ENCODE results near the gene GPR107.

Gene GPR107

GRCh38 chr9:130100681-130101080 lies 47.0 kb downstream of the GPR107 start:
- TF ChIP-seq CTCF (IDR thresholded peaks at IDR 0.05; ENCODE audit: insufficient read depth, low read length, poor library complexity, severe bottlenecking): no peak
- Histone ChIP-seq H3K4me3 (replicated peaks; ENCODE audit: low read depth, low read length) (no peak overlapping the region), H3K27me3 (replicated peaks; ENCODE audit: control insufficient read depth, insufficient read depth, low read length) (no peaks in the 10 kb centered on the region), H3K36me3 (ENCODE audit: control insufficient read depth, insufficient read depth, low read length) (peaks cover 27% of the 10 kb centered on the region)
- DNase-seq (ENCODE audit: extremely low read depth, insufficient read length): no peak

GRCh38 chr9:130101915-130102314 lies 48.2 kb downstream of the GPR107 start:
- Histone ChIP-seq H3K36me3 (ENCODE audit: control insufficient read depth, insufficient read depth, low read length) (peaks cover 26% of the 10 kb centered on the region), H3K27me3 (replicated peaks; ENCODE audit: control insufficient read depth, insufficient read depth, low read length) (no peaks in the 10 kb centered on the region), H3K4me3 (replicated peaks; ENCODE audit: low read depth, low read length) (no peak overlapping the region)
- DNase-seq (ENCODE audit: extremely low read depth, insufficient read length): no peak
- TF ChIP-seq CTCF (IDR thresholded peaks at IDR 0.05; ENCODE audit: insufficient read depth, low read length, poor library complexity, severe bottlenecking): no peak

- no peaks in the 10 kb centered on the region for H3K27me3 ChIP-seq (replicated peaks; ENCODE audit: control insufficient read depth, insufficient read depth, low read length)
- H3K4me3 ChIP-seq (replicated peaks; ENCODE audit: low read depth, low read length): no peak overlapping the region
- no peak for DNase-seq (ENCODE audit: extremely low read depth, insufficient read length)
- no peak for TF ChIP-seq CTCF (IDR thresholded peaks at IDR 0.05; ENCODE audit: insufficient read depth, low read length, poor library complexity, severe bottlenecking)
- H3K36me3 ChIP-seq (ENCODE audit: control insufficient read depth, insufficient read depth, low read length): peaks cover 25% of the 10 kb centered on the region
Measured at GRCh38 chr9:130104491-130105193, 50.9 kb downstream of the GPR107 start.

GRCh38 chr9:130106860-130107233 lies 53.1 kb downstream of the GPR107 start:
- H3K27me3 ChIP-seq (replicated peaks; ENCODE audit: control insufficient read depth, insufficient read depth, low read length): no peaks in the 10 kb centered on the region
- peaks cover 22% of the 10 kb centered on the region for H3K36me3 ChIP-seq (ENCODE audit: control insufficient read depth, insufficient read depth, low read length)
- no peak overlapping the region for H3K4me3 ChIP-seq (replicated peaks; ENCODE audit: low read depth, low read length)
- no peak for TF ChIP-seq CTCF (IDR thresholded peaks at IDR 0.05; ENCODE audit: insufficient read depth, low read length, poor library complexity, severe bottlenecking)
- no peak for DNase-seq (ENCODE audit: extremely low read depth, insufficient read length)

GRCh38 chr9:130107234-130107861 lies 53.6 kb downstream of the GPR107 start:
- no peaks in the 10 kb centered on the region for H3K27me3 ChIP-seq (replicated peaks; ENCODE audit: control insufficient read depth, insufficient read depth, low read length)
- H3K36me3 ChIP-seq (ENCODE audit: control insufficient read depth, insufficient read depth, low read length): peaks cover 19% of the 10 kb centered on the region
- DNase-seq (ENCODE audit: extremely low read depth, insufficient read length): no peak
- TF ChIP-seq CTCF (IDR thresholded peaks at IDR 0.05; ENCODE audit: insufficient read depth, low read length, poor library complexity, severe bottlenecking): peak; percentile 76
- H3K4me3 ChIP-seq (replicated peaks; ENCODE audit: low read depth, low read length): no peak overlapping the region
